B cell (primary cell): ENCODE measurements around the gene CASTOR2. TPM values are rescaled to one million over a fixed set of nuclear protein-coding genes. Genes with fewer than 3 reads are reported as not detected.

Experiments used
- ATAC-seq: fragments of 200-7000 bp; cut with Tn5 transposase; one replicate; pipeline ENCODE4 v1.10.0; 2021; ENCODE audit warnings: low read depth, mild to moderate bottlenecking, moderate number of reproducible peaks, moderate library complexity
- CTCF ChIA-PET: fragments of 350-600 bp; sonication (Branson Sonifier 250); formaldehyde crosslinking; loops from one replicate; lab custom pipeline; 2021; ENCODE audit warnings: antibody characterized with exemption, inconsistent platforms; lab: Charles Lee
- POLR2A ChIA-PET: fragments of 350-600 bp; sonication (Branson Sonifier 250); formaldehyde crosslinking; loops from one replicate; lab custom pipeline; 2021; ENCODE audit warnings: antibody characterized with exemption; lab: Charles Lee
- DNase-seq: peaks from one replicate; pipeline ENCODE4 v3.0.0; 2013
- H2AFZ ChIP-seq: 2 replicates; pipeline ENCODE4 v1.6.1; 2012; ENCODE audit warnings: mild to moderate bottlenecking, low read depth, low read length; ENCODE audit not compliant: insufficient read depth, poor library complexity, severe bottlenecking
- H3K27ac ChIP-seq, 2 donors: 1 replicate in 1 of 2; 2 replicates in 1 of 2; pipeline ENCODE4 v1.5.1; 2012 to 2013; ENCODE audit warnings: low read length in 2 of 2, mild to moderate bottlenecking in 2 of 2, moderate library complexity in 1 of 2
- H3K27me3 ChIP-seq, 4 experiments: fragments of 200-600 bp in 1 of 4; sonication (generic) in 1 of 4; replicated peaks in 1 of 4; 1 replicate in 2 of 4; 2 replicates in 2 of 4; pipeline versions ENCODE4 v1.6.1 to v1.7.0; 2013 to 2016; ENCODE audit warnings: low read length in 3 of 4, mild to moderate bottlenecking in 2 of 4, mixed read lengths in 1 of 4, moderate library complexity in 1 of 4; ENCODE audit not compliant: insufficient read depth in 4 of 4, control insufficient read depth in 3 of 4; ENCODE audit errors: control extremely low read depth in 1 of 4
- H3K36me3 ChIP-seq, 2 experiments: replicated peaks in 1 of 2; 1 replicate in 1 of 2; 2 replicates in 1 of 2; pipeline versions ENCODE4 v1.6.1 to v1.7.1; 2013; ENCODE audit warnings: low read length in 1 of 2; ENCODE audit not compliant: insufficient read depth in 2 of 2, control insufficient read depth in 1 of 2; ENCODE audit errors: control extremely low read depth in 1 of 2, extremely low read depth in 1 of 2
- H3K4me1 ChIP-seq, 2 donors: fragments of 200-600 bp in 1 of 2; sonication (generic) in 1 of 2; 1 replicate in 1 of 2; 2 replicates in 1 of 2; pipeline versions ENCODE4 v1.5.1 to v1.6.1; 2013 to 2017; ENCODE audit warnings: low read length in 2 of 2; ENCODE audit not compliant: control insufficient read depth in 2 of 2, insufficient read depth in 2 of 2
- H3K4me2 ChIP-seq: replicated peaks from 2 replicates; pipeline ENCODE3; 2012; ENCODE audit warnings: mild to moderate bottlenecking, low read depth, low read length; ENCODE audit not compliant: poor library complexity, severe bottlenecking
- H3K4me3 ChIP-seq, 5 experiments: fragments of 200-600 bp in 1 of 5; sonication (generic) in 1 of 5; 1 replicate in 3 of 5; 2 replicates in 2 of 5; pipeline versions ENCODE4 v1.5.1 to v1.7.0; 2011 to 2016; ENCODE audit warnings: low read length in 4 of 5, mild to moderate bottlenecking in 4 of 5, low read depth in 2 of 5, control low read depth in 1 of 5, moderate library complexity in 1 of 5; ENCODE audit not compliant: insufficient read depth in 1 of 5; ENCODE audit errors: control extremely low read depth in 1 of 5, extremely low read depth in 1 of 5
- H3K79me2 ChIP-seq: fragments of 200-600 bp; sonication (generic); one replicate; pipeline ENCODE4 v1.6.0; 2016; ENCODE audit warnings: low read length; ENCODE audit not compliant: control insufficient read depth, insufficient read depth
- H3K9ac ChIP-seq: fragments of 200-600 bp; sonication (generic); 2 replicates; pipeline ENCODE4 v1.6.1; 2017; ENCODE audit warnings: mild to moderate bottlenecking, low read length, moderate library complexity
- H3K9me3 ChIP-seq, 3 donors: one replicate each; pipeline versions ENCODE4 v1.6.1 to v1.7.1; 2013; ENCODE audit warnings: low read length in 2 of 3; ENCODE audit not compliant: control insufficient read depth in 2 of 3, insufficient read depth in 1 of 3; ENCODE audit errors: control extremely low read depth in 1 of 3
- H4K20me1 ChIP-seq: 2 replicates; pipeline ENCODE4 v1.6.0; 2012; ENCODE audit warnings: mild to moderate bottlenecking, low read length; ENCODE audit not compliant: insufficient read depth, control insufficient read depth, poor library complexity, severe bottlenecking
- H3K27ac Mint-ChIP-seq: one replicate; pipeline ENCODE4 v1.8.0; 2021; ENCODE audit warnings: mixed read lengths
- H3K27me3 Mint-ChIP-seq: one replicate; pipeline ENCODE4 v1.8.0; 2021; ENCODE audit warnings: mixed read lengths
- H3K4me1 Mint-ChIP-seq: one replicate; pipeline ENCODE4 v1.8.0; 2021; ENCODE audit warnings: mixed read lengths
- H3K4me3 Mint-ChIP-seq: one replicate; pipeline ENCODE4 v1.8.0; 2021; ENCODE audit warnings: mixed read lengths
- H3K9me3 Mint-ChIP-seq: one replicate; pipeline ENCODE4 v1.8.0; 2022; ENCODE audit warnings: mixed read lengths; ENCODE audit not compliant: insufficient read depth
- CTCF ChIP-seq: fragments of 200-600 bp; IDR thresholded peaks from one replicate; pipeline ENCODE4 v1.8.0; 2022; ENCODE audit warnings: antibody characterized with exemption, mild to moderate bottlenecking
- EZH2 ChIP-seq: IDR thresholded peaks from 2 replicates; pipeline ENCODE4 v1.6.1; 2012; ENCODE audit warnings: borderline replicate concordance, low read depth, mild to moderate bottlenecking, moderate library complexity, low read length; ENCODE audit not compliant: insufficient read depth, poor library complexity, severe bottlenecking
- WGBS: methylation state at CpG from one replicate; pipeline ENCODE4 v1.1.5; 2013; ENCODE audit warnings: missing lambda C conversion rate; ENCODE audit not compliant: insufficient coverage; 5-methylcytosine and 5-hydroxymethylcytosine counted together
- intact Hi-C: fragments of 100-400 bp; cut with micrococcal nuclease; formaldehyde crosslinking; loops from one replicate; pipeline ENCODE4 v1.10.0; 2022
- polyA plus RNA-seq: library from polyadenylated mRNA; depleted of rRNA; stranded (reverse); fragments of >200 nt; gene quantifications from 2 replicates; pipeline ENCODE4 v1.2.3, GENCODE V29; 2012
- total RNA-seq, 2 donors: library from RNA; stranded (reverse); fragments of 120-200 nt in 1 of 2; gene quantifications; 1 replicate in 1 of 2; 2 replicates in 1 of 2; pipeline versions ENCODE4 v1.2.3 to v1.2.4, GENCODE V29; 2013 to 2022

Gene CASTOR2
- total and polyA plus RNA-seq, 2 donors (not counting 1 experiment from before 2014, with no cell fraction given): 1.8 to 5.1 TPM

GRCh38 chr7:75058406-75058805 is 93.9 kb downstream of the CASTOR2 start:
- no peaks in the 10 kb centered on the region for H3K4me1 ChIP-seq
- H2AFZ ChIP-seq: no peak overlapping the region
- H3K4me2 ChIP-seq: no peak overlapping the region
- DNase-seq (no peak), ATAC-seq (no peak)
- peaks cover 11 to 79% of the 10 kb centered on the region in 2 experiments for H3K36me3 ChIP-seq
- ChIA-PET CTCF (no interaction called here), POLR2A (no interaction called here)
- no peaks in the 10 kb centered on the region for H3K79me2 ChIP-seq
- no peaks in the 10 kb centered on the region for H3K27me3 ChIP-seq
- WGBS: 97% methylated on average over 11 of the region's 15 CpGs
- no peak for TF ChIP-seq CTCF
- TF ChIP-seq EZH2: no peak
- Mint-ChIP-seq H3K4me3 (no peak overlapping the region), H3K4me1 (no peaks in the 10 kb centered on the region), H3K27ac (no peak overlapping the region), H3K9me3 (no peaks in the 10 kb centered on the region), H3K27me3 (no peaks in the 10 kb centered on the region)
- H3K27ac ChIP-seq: no peak overlapping the region
- no peak overlapping the region for H3K4me3 ChIP-seq
- no peak overlapping the region for H3K9ac ChIP-seq
- H3K9me3 ChIP-seq: no peaks in the 10 kb centered on the region
- intact Hi-C loops: no loop called here
- H4K20me1 ChIP-seq: no peaks in the 10 kb centered on the region

- ChIA-PET CTCF (interaction anchor here (0.7 kb wide), 1 partner anchor 677 kb away, joined by 3 read pairs; no protein-coding TSS in a partner anchor), POLR2A (no interaction called here)
- H2AFZ ChIP-seq: no peak overlapping the region
- no peak overlapping the region for H3K4me2 ChIP-seq
- no peaks in the 10 kb centered on the region for H3K27me3 Mint-ChIP-seq
- H3K9me3 ChIP-seq: no peaks in the 10 kb centered on the region
- no peaks in the 10 kb centered on the region for H4K20me1 ChIP-seq
- no peak overlapping the region for H3K27ac Mint-ChIP-seq
- H3K27ac ChIP-seq: no peak overlapping the region
- DNase-seq (no peak), ATAC-seq (no peak)
- no peaks in the 10 kb centered on the region for H3K79me2 ChIP-seq
- intact Hi-C loops: no loop called here
- peaks cover 8 to 63% of the 10 kb centered on the region in 2 experiments for H3K36me3 ChIP-seq
- H3K4me3 ChIP-seq: no peak overlapping the region
- WGBS: 72% methylated on average over 3 of the region's 8 CpGs
- H3K4me3 Mint-ChIP-seq: no peak overlapping the region
- no peak overlapping the region for H3K9ac ChIP-seq
- no peaks in the 10 kb centered on the region for H3K9me3 Mint-ChIP-seq
- no peaks in the 10 kb centered on the region for H3K4me1 ChIP-seq
- TF ChIP-seq EZH2: no peak
- no peak for TF ChIP-seq CTCF
- H3K4me1 Mint-ChIP-seq: no peaks in the 10 kb centered on the region
- H3K27me3 ChIP-seq: no peaks in the 10 kb centered on the region
Measured at GRCh38 chr7:75064291-75064690, 99.8 kb downstream of the CASTOR2 start.
